ENCODE results near the gene NTN4.
"Not testable (repeated sequence)": the region's sequence is repeated elsewhere in the genome, so short reads cannot be mapped to it uniquely, and the experiment has no call there.

The NTN4 gene

DNA sequence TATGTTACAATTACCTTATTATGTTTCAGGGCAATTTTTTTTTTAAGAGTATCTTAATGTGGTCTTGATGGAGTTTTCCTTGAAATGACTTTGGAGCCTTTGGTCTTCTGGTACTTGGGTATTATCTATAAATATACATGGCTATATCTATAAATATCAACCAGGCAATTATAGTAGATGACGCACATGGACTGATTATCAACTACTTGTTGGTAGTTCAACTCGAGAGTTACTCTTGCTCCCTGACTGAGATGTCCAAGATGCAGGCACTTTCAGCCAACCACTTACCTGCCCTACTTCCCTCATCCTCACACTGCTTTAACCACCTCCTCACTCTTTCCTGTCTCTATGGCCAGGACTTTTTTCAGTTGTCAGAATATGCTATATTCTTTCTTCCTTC, 85.4 kb downstream of the NTN4 start:
- DNase-seq = no peak

DNA sequence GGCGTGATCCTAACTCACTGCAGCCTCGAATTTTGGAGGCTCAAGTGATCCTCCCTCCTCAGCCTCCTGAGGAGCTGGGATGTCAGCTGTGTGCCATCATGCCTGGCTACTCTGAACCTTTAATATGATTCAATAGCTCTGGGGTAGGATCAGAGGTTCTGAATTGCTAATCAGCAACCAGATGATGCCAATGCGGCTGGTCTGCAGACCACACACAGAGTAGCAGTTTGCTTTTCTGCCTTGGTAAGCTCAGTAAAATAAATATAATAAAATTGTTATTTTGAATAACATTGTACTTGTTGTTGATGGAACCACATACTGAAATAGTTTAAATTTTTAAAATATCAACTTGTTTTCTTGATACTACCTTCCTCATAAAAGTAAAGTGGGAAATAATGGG, 86.6 kb downstream of the NTN4 start:
- no peak for DNase-seq

DNA sequence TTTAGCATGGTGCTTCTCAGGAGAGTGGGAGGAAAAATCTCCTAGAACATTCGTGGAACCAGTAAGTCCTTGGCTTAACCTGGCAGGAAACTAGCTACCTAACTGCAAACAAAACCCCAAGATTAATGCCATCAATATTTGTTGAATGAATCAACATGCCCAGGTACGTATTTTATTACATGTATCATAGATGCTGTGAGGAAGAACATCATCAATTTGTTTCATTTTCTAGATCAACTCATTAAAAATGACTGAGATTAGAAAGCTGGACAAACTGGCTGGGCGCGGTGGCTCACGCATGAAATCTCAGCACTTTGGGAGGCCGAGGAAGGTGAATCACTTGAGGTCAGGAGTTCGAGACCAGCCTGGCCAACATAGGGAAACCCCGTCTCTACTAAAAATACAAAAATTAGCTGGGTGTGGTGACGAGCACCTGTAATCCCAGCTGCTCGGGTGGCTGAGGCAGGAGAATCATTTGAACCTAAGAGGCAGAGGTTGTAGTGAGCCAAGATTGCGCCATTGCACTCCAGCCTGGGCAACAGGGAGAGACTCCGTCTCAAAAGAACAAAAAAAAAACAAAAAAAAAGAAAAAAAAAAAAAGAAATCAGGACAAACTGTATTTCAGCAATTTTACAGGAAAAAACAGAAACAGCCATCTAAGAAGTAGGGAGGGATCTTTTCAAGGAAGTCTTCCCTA, 88.7 kb downstream of the NTN4 start:
- DNase-seq = no peak

DNA sequence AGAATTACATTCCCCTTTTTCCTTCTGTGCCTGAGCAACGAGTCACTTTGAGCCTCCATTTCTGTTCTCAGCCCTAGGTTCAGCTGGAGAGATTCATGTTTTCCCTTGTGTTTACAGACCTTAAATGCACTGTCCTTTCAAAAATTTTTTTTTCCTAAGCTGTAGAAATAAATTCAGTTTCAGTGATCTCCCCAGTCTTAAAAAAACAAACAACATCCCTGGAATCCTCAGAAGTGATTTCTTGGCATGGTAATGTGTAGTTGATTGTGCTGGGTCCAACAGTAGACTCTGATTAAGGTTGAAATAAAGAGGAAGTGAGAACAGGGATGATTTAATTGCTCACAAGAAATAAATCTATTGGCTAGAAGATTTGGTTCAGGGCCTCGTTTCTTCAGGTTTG, 89.3 kb downstream of the NTN4 start:
- no peak for DNase-seq

GRCh38 chr12:95700316-95700785, 90.2 kb downstream of the NTN4 start:
- no peak for DNase-seq

DNA sequence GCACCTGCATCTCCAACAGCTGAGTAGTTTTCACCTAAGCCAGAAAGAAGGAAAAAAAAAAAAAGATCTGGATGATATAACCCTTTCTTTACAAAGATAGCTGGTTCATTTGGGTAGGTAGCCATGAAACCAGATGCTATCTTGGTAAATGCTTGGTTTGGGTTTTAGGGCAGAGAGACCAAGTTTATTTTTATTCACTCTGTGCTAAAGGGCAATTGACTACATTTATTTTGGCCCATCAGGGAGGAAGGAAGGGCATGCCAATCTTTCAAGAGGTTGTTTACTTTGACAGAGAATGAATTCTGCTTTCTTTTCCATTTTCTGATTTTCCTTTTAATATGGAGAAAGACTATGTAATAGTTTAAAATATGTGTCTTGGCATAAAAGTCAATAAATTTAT, 91.0 kb downstream of the NTN4 start:
- no peak for DNase-seq

DNA sequence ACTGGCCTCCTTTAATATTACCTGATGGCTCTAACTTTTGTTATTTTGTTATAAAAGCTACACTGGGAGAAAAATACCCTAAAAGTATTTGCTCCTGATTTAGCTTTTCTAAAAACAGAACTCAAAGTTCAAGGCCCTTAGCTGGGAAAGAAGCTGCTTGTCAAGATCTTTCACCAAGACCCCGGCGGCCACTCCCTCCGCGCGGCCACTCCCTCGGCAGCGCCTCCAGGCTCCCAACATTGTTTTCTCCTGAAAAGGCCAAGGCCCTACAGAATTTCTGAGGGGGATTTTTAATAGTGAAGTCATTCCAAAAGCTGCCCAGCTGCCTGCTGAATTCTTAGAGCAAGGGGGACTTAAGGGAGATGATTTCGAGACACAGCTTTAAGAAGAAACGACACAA, 96.4 kb downstream of the NTN4 start:
- DNase-seq = no peak

- no peak for DNase-seq
These were observed 96.9 kb downstream of the NTN4 start for GRCh38 chr12:95693689-95694088.

GRCh38 chr12:95690861-95691635, 99.5 kb downstream of the NTN4 start:
- DNase-seq = no peak

- DNase-seq = no peak
These were observed 102.6 kb downstream of the NTN4 start for GRCh38 chr12:95687937-95688336.

- no peak for DNase-seq
These were observed 107.1 kb downstream of the NTN4 start for GRCh38 chr12:95683418-95683817.

- DNase-seq = no peak
These were observed 109.3 kb downstream of the NTN4 start for GRCh38 chr12:95681210-95681765.

- DNase-seq = no peak
These were observed 111.9 kb downstream of the NTN4 start for GRCh38 chr12:95678684-95679083.

DNA sequence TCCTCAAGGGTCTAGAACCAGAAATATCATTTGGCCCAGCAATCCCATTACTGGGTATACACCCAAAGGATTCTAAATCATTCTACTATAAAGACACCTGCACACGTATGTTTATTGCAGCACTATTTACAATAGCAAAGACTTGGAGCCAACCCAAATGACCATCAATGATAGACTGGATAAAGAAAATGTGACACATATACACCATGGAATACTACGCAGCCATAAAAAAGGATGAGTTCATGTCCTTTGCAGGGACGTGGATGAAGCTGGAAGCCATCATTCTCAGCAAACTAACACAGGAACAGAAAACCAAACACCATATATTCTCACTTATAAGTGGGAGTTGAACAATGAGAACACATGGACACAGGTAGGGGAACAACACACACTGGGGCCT, 112.8 kb downstream of the NTN4 start:
- not testable (repeated sequence) for DNase-seq

GRCh38 chr12:95674631-95675030, 115.9 kb downstream of the NTN4 start:
- DNase-seq = no peak

DNA sequence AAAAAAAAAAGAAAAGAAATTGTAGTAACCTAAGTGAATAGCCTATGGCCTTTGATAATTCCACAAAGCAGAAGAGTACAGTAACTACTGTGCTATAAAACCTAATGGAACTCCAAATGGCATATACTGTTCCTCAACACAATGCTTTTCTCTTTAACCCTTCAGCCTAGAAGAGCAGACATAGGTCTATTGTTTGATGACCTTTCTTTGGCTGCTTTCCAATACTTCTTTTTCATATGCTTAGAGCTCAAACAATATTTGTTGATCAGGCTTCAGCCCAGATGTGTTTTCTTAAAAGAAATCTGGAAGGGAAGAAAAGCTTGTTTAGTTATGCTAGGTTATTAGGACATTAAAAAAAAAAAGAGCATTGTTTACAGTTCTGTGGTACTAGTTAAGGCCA, 116.4 kb downstream of the NTN4 start:
- DNase-seq = no peak

DNA sequence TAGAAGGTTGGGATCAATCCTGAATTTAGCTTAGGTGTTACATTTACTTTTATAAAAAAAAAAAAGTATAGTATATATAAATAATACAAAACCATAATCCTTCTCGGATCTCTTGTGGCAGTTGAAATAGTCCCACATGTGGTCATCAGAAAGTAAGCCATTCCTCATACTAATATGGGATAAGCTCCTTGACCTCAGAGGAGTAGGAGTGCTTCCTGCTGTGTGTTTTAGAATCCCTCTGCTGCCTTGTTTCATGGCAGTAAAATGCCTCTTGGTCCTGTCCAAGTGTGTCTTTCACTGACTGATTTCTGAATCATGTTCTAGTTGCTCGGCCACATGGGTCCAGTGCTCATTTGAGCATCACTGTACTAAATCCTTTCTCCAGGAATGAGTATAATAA, 117.0 kb downstream of the NTN4 start:
- DNase-seq = no peak

- DNase-seq = no peak
These were observed 118.4 kb downstream of the NTN4 start for GRCh38 chr12:95672166-95672565.

DNA sequence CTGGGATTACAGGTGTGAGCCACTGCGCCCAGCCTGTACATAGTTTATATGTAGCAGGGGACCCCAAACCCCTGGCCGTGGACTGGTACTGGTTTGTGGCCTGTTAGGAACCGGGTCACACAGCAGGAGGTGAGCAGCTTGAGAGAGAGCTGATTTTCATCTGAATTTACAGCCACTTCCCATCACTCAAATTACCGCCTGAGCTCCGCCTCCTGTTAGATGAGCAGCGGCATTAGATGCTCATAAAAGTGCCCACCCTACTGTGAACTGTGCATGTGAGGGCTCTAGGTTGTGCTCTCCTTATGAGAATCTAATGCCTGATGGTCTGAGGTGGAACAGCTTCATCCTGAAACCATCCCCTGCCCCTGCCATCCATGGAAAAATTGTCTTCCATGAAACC, 119.3 kb downstream of the NTN4 start:
- DNase-seq = no peak

- no peak for DNase-seq
These were observed 127.0 kb downstream of the NTN4 start for GRCh38 chr12:95663525-95663924.

- no peak for DNase-seq
These were observed 129.2 kb downstream of the NTN4 start for GRCh38 chr12:95661360-95661759.

DNA sequence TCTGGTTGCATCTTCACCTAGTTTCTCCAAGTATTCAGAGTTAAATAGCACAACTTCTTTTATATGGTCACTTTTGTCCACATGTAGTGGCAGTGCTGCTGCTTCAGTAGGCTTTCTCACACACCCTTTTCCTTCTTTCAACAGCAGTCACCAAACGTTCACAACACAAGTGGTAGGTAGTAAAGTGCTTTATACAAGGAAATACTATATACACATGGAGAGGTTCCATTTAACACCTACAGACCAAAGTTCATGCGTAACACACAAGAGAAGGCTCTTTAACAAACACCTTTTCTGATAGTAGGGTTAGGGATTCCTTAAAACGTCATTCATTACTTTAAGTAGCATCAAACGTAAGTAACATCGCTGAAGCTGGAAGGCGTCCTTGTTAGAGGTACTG, 132.2 kb downstream of the NTN4 start:
- no peak for DNase-seq

DNA sequence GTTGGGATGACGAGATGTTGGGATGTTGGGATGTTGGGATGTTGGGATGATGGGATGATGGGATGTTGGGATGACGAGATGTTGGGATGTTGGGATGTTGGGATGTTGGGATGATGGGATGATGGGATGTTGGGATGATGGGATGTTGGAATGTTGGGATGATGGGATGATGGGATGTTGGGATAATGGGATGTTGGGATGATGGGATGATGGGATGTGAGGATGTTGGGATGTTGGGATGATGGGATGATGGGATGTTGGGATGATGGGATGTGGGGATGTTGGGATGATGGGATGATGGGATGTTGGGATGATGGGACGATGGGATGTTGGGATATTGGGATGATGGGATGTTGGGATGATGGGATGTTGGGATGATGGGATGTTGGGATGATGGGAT, 135.9 kb downstream of the NTN4 start:
- DNase-seq = not testable (repeated sequence)
